Embryonic facial prominence (tissue), 1 donor: Measurements from ENCODE around the gene CLIC3.
"Not testable (repeated sequence)": the region's sequence is repeated elsewhere in the genome, so short reads cannot be mapped to it uniquely, and the experiment has no call there.

ENCODE experiments used
- DNase-seq: peaks from one replicate; pipeline ENCODE4 v3.0.0-alpha.2; 2016; ENCODE audit errors: extremely low spot score

The CLIC3 gene, protein sequence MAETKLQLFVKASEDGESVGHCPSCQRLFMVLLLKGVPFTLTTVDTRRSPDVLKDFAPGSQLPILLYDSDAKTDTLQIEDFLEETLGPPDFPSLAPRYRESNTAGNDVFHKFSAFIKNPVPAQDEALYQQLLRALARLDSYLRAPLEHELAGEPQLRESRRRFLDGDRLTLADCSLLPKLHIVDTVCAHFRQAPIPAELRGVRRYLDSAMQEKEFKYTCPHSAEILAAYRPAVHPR

DNA sequence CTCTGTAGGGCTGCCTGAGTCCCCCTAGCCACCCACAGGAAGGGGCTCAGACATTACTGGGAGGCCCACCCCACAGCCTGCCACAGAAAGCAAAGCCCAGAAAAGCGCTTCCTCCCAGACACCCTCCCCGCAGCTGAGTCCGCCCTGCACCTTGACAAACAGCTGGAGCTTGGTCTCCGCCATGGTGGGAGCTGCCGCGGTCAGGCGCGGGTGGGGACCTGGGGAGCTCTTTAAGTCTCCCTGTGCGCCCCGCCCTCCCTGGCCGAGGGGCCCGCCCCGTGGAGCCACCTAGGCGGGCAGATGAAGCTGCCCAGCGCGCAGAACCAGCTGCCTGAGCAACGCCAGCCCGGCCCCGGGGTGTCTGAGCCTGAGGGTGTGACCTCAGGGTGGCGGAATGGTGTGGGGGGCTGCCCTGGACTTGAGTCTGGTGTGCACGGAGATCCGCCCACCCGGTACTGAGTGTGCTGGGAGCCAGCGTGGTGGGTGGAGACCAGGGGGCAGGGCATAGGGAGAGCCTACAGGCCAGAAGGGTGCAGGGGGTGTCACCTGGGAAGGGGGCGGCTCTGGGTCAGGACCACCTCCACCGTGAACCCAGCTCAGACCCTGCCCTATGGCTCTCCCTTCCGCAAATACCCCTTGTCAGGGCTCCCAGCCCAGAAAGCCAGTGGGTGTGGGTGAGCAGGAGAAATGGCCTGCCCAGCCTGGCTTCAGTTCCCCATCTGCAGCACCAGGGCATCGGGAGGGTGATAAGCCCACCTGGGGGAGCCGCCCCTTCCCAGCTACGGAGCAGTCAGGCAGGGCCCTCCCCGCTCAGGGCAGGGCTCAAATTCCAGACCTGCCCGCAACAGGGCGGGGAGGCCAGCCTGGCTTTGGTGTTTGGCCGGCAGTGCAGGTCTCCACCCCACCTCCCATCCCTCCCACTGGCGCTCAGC is at the start of gene CLIC3:
Gene CLIC3 (minus strand): TSS at position 208 of the 932 bp plus-strand sequence. CDS start 25 bp downstream, at position 183.
- DNase-seq = no peak

DNA sequence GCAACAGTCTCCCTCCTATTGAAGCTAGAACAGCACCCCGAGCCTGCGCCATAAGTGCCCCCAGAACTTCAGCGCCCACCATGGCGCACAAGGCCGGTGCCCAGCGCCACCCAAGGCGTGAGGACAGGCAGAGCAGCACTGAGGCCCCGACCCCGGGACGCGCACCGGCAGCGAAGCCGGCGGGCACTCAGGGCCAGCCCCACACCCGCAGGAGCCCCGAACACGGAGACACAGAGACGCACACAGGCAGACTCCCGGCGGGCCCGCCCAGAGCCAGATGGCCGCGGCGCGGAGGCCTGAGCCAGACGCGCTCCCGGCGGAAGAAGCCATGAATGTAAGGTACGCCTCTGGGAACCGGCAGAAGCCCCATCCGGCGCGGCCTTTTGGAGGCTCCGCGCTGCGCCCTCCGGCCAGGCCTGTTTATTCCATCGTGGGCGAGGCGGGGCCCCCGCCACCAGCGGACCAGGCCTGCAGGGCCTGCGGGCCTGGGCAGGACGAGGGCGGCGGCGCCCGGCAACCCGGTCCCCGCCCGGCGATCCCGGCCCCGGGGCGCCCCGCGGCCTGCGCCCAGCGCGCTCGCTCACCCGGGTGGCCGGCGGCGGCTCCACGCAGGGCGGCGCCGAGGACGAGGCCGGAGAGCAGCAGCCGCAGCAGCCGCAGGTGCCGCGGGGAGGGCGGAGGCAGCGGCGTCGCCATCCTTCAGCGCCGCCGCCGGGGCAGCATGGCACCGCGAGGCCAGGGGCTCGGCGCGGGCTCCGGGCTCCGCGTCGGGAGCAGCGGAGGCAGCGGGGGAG is 49.1 kb upstream of the CLIC3 start:
- DNase-seq = no peak

DNA sequence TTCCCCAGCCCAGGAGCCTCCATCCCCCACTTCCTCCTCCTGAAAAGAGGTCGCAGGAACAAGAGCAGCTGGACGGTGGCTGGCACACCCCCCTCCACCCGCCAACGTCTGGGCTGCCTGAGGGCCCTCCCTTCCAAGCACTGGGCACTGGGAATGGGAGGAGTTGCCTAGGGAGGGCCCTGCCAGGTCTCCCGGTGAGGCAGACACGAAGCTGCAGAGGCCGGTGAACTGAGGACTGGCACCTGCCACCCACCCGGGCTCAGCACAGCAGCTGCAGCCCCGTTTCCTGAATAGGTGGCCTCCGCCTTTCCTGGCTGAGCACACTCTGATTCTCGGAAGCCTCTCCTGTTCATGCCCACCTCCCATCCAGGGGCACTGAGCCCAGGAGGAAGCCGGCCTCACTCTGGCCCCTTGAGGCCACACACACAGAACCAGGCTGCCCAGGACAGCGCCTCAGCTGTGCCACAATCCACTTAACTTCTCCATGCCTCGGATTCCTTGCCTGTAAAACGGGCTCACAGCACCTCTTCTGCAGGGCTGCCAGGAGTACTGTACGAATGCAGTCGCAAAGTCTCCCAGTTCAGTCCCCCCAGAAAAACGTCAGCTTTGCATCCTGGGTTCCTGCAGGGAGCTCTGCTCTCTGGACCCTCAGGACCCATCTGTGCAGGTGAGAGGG is 48.3 kb upstream of the CLIC3 start:
- no peak for DNase-seq

DNA sequence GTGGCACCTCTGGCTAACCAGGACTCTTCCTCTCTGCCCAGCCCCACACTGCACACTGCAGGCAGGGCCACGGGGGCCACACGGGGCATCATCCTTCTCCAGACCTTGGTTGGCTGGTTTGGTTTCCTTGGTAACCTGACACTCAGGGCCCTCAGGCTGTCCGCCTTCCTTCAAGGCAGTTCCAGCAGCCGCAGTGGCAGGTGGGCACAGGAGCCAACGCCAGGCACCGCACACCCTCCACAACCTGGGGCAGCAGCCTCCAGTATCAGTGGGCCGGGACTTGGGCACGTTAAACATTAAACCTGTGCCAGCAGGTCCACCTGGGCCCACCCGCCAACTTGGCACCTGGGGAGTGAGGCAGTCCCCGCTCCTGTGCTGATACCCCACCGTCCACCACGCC is 47.7 kb upstream of the CLIC3 start:
- no peak for DNase-seq

DNA sequence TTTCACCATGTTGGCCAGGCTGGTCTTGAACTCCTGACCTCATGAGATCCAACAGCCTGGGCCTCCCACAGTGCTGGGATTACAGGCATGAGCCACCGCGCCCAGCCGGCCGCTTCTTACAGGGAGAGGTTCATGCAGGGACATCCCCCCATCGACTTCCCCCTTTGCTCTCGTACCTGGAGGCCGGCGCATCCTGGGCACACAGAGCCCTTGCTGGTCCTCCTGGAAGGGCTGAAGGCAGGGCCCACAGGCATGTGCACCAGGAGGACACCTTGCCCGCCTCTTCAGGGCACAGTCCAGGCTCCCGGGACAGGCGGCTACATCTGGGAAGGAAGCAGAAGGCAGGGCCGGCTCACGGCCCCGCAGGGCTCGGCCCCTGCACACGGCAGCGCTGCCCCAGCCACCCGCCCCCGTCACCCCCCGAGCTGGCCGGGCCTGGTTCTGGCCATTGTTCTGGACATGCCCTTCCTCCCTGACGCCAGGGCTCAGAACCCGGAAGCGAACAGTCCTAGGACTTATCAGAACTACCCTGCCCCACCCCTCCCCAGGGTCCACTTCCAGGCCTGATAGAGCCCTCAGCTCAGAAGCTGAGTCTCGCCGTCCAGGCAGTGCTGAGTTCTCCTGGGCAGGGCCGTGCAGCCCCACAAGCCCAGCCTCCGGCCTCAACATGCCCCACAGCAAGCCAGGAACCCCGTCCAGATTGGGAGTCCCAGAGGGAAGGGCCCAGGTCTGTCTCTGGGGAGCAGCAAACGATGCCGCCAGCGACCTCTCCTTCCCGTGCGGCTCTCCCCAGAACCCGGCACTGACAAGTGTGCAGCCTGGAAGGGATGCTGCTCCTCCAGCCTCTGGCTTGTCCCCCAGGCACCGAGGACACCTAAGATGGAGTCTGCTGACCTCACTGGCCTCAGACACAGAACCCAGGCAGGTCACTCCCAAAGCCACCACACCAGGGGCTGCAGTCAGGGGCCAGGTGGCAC is 46.7 kb upstream of the CLIC3 start:
- DNase-seq = no peak

DNA sequence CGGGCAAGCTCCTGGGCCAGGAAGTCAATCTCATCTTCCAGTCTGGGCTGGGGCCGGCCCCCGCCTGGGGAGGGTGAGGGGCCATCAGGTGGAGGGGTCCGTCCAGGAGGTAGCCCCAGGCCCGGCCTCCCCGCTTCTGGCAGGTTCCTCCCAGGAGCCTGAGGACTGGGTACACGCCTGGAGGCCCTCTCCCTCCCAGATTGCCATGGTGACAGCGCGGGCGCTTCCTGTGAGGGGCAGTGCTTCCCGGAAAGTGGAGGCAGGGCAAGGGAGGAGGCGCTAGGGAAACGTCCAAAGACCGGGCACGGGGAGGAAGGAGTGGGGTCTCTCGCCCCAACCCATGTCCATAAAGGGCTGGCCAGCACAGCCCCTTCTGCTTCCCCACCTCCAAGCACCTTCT is 44.8 kb upstream of the CLIC3 start:
- no peak for DNase-seq

DNA sequence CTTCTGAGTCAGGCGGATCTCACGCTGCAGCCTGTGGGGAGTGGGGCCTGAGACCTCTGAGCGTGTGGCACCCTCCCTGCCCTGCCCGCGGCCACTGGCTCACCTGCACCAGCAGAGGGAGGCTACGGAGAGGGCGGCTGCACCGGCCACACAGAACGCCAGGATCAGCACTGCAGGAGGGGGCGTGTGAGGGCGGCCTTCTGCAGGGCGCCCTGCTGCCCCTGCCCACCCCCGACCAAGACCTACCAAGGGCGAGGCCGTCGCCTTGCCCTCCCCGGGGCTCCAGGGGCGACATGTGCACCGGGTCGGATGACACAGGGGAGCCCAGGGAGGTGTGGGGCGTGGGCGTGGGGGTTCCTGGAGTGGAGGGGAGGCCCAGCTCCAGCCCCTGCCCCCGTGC is 44.2 kb upstream of the CLIC3 start:
- no peak for DNase-seq

DNA sequence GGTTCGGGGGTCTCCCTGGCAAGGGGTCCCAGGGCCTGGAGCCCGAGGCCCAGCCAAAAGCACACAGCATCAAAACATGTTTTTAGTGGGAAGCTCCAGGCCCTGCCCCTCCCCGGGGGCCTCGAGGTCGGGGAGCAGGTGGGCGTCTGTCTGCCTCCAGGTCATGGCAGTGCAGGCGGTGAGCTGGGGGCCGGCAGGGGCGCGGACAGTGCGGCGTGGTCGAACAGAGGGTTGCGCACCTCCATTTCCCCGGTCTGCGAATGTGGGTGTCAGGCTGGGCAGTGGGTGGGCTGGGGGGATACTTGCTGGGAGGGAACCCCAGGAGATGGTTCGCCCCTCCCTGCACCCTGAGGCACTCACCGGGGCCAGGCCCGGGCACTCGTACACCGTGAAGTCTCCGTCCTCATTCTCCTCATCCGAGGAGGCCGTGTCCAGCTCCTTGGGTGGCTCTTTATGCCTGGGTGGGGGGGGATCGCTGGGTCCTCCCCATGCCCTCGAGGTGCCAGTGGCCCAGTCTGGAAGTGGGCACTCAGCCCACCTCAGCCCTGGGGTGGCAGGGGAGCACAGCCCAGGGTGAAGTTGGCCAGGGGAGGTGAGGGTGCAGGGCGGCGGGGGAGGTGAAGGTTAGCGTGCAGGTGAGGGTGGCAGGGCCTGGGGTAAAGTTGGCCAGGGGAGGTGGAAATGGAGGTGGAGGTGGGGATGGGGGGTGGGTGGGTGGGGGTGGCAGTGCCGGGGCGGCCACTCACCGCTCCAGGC is 43.4 kb upstream of the CLIC3 start:
- no peak for DNase-seq

DNA sequence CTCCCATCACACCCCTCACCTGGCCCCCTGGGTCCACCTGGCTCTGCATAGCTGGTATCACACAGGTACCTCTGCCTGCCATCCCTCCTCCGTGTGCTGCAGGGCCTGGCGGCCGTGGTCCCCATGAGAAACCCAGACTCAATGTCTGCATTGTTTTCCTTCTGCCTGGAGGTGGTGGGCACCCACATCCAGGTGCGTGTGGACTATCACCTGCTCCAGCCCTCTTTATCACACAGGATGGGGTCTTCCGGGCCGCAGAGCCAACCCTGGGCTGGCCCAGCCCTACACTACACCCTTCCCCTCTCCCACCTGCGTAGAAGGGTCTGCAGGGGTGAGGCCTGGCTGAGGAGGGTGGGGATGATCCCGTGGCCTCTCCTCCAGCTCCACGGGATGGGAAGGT is 42.5 kb upstream of the CLIC3 start:
- DNase-seq = no peak

DNA sequence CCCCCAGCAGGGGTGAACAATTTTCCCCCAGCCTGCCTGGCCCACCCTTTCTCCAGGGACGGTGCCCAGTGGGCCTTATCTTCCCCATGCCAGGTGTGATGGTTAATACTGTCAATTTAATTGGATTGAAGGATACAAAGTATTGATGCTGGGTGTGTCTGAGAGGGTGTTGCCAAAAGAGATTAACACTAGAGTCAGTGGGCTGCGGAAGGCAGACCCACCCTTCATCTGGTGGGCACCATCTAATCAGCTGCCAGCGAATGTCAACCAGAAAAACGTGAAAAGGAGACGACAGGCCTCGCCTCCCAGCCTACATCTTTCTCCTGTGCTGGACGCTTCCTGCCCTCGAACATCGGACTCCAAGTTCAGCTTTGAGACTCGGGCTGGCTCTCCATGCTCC is 41.1 kb upstream of the CLIC3 start:
- no peak for DNase-seq

DNA sequence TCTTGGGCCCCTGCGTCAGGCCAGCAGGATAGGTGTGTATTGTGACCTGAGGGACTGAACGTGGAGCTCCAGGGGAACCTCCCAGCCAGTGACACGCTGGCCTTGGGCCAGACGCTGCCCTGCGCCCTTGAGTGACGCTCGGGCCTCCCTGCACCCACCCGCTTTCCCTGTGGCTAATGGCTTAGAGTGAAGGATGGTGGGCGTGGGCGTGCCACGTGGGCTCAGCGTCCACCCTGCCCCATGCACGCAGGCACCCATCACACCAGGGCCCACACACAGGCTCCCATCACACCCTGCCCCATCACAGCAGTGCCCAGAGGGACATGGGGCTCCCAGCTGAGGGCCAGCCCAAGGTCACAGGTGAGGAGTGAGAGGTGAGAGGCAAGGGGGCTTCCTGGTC is 40.7 kb upstream of the CLIC3 start:
- no peak for DNase-seq

DNA sequence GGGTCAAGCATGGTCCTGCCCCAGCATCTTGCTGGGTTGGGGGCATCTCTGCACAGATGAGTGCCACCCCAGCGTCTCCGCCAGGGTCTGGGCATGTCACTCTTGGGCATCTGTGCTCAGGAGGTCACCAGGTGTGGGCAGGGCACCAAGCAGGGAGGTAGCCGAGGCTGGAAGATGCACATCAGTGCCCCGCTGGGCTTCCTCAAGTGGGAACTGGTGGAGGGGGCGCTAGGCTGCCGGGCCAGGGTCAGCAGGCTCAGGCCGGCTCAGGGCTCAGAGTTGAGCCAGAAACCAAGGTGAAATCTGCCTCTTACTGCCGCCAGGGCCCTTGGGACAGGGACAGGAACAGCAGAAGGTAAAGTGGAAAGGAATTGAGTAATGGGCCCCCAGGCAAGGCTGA is 39.6 kb upstream of the CLIC3 start:
- no peak for DNase-seq

DNA sequence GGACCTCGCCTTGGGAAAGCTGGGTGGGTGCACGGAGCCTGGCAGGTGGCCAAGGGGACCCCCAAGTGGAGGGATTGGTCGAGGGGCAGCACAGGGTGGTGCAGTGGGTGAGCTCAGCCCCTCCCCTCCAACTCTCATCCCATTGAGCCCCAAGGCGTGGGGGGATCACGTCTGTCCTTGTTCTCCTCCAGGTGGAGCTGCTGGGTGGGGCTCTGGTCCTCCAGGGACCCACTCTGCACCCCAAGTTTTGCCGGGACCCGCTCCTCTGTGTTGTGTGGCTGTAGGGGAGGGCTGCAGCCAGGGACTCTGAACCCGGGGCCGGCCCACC is 39.1 kb upstream of the CLIC3 start:
- DNase-seq = no peak

DNA sequence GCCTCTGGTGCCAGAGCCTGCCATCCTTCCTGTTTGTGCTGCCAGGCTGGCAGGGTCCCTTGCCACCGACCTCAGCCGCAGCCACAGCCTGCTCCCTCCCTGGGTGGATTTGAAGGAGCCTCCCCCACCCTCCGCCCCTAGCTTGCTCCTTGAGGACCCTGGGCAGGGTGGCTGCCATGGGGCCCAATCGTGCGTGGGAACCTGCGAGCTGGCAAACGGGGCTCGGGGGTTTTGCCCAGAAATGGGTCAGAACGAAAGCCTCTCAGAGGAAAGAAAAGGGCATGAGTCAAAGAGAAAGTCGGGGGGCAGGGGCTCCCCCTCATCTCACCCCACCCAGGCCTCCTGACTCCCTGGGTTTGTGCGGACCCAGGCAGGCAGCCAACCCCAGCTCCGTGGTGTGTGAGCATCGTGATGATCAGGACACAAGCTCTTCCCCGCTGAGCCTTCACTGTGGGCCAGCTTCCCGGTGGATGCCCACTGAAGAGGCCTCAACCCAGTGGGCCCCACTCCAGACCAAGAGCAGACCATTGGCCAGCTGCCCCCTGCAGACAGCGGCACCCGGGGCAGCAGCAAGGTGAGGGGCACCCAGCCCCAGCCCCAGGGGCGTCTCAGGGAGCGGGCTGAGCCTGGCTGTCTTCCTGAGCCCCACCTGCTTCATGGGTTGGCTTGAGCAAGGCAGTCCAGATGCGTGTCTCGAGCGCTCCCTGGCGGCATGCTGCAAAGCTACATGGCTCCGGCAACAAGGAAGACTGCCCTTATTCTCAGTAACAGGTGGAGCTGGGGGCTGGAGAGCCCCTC is 38.5 kb upstream of the CLIC3 start:
- DNase-seq = peak; percentile 77

DNA sequence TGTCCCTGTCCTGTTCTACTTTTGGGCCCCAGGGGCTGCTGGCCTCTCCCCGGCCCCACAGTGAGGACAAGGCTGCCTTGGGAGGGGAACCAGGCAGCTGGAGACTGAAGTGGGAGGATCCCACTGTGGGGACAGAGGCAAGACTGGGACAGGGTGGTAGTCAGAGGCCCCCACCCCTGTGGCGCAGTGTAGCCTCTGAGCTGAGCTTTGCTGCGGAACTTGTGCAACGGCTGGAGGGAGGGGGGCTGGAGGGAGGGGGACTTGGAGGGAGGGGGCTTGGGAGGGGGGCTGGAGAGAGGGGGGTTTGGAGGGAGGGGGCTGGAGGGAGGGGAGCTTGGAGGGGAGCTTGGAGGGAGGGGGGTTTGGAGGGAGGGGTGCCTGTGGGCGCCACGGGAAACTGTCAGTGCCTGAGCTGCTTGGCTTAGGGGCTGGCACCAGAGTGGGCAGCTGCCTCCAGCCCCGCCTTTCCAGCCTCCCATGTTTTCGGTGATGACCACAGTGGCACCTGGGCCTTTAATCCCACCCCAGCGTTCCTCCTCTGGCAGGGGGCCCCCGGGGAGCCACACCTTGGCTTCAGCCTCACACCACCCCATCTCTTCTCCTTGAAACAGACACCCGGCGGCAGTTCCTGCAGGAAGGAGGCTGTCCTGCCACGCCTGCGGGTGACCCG is 37.8 kb upstream of the CLIC3 start:
- no peak for DNase-seq

DNA sequence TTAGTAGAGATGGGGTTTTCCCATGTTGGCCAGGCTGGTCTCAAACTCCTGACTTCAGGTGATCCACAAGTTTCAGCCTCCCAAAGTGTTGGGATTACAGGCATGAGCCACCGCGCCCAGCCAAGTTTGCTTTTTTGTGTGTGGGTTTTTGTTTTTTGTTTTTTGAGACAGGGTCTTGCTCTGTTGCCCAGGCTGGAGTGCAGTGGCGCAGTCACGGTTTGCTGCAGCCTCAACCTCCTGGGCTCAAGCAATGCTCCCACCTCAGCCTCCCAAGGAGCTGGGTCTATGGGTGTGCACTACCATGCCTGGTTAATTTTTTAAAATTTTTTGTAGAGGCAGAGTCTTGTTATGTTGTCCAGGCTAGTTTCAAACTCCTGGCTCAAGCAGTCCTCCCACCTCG is 37.1 kb upstream of the CLIC3 start:
- not testable (repeated sequence) for DNase-seq

DNA sequence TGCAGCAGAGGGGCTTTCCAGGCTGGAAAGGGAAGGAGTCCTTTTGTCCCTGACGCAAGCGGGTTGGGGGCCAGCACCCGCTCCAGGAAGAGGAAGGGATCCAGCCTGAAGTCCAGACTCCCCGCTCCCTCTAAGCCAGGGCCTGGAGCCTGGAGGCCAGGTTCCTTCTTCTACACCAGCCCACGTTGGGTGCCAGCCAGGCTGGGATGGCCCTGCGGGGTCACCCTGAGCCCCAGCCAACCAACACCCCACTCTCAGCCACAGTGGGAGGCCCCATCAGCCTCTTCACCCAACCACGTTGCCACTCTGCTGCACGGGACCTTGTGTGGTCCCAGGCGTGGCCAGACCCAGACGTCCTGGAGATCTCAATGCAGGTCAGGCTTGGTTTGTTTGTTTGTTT is 36.5 kb upstream of the CLIC3 start:
- DNase-seq = no peak

DNA sequence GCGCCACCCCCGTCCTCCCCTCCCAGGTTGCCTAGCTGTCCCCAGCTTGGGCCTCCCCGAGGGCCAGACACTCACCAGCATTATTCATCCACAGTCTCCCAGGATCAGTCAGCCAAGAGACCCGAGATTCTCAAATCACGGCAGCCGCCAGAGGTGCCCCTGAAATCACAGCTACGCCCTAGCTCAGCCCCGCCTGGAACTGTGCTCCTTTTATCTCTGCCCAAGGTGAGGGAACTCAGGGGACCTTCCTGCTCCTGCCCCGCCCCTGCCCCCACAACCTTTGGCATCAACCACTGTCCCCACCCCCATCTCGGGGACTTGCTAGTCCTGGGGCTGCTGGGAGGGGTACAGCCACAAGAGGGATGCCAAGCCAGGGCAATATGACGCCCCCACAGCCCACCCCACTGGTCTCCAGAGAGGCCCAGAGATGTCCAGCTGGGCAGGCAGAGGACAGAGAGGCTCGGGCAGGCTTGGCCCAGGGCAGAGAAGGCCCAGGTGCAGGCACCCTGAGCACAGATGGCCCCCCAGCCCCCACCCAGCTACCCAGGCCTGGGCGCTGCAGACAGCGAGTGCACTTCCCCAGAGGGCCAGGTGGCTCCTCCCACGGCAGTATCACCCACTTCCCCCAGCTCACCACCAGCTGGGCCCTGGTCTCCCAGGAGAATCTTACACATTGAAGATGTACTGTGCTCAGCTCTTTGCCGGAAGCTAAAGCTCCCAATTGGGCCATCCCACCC is 35.7 kb upstream of the CLIC3 start, which contains the start of gene FUT7:
Gene FUT7 (minus strand): TSS at position 185 of the 737 bp plus-strand sequence. CDS start 97 bp downstream, at position 88.
- DNase-seq = no peak
